Endodermal cell (in vitro differentiated cells): ENCODE measurements around the gene HIP1R. TPM values are rescaled to one million over a fixed set of nuclear protein-coding genes. Genes with fewer than 3 reads are reported as not detected.

ENCODE experiments used
- DNase-seq: peaks from one replicate; pipeline ENCODE4 v3.0.0-alpha.2; 2017
- H3K27ac ChIP-seq: 2 replicates; pipeline ENCODE4 v1.5.1; 2013; ENCODE audit warnings: mild to moderate bottlenecking, low read depth, low read length, moderate library complexity
- H3K27me3 ChIP-seq: 2 replicates; pipeline ENCODE4 v1.6.1; 2013; ENCODE audit warnings: mild to moderate bottlenecking, low read length, moderate library complexity; ENCODE audit not compliant: insufficient read depth, control insufficient read depth, poor library complexity, severe bottlenecking
- H3K36me3 ChIP-seq: 2 replicates; pipeline ENCODE4 v1.7.0; 2013; ENCODE audit warnings: mild to moderate bottlenecking, low read length, moderate library complexity; ENCODE audit not compliant: control insufficient read depth, insufficient read depth
- H3K4me1 ChIP-seq: one replicate; pipeline ENCODE4 v1.7.0; 2013; ENCODE audit warnings: low read length; ENCODE audit not compliant: control insufficient read depth, insufficient read depth
- H3K4me3 ChIP-seq: 2 replicates; pipeline ENCODE4 v1.5.1; 2013; ENCODE audit warnings: mild to moderate bottlenecking, low read length, moderate library complexity
- H3K9ac ChIP-seq: 2 replicates; pipeline ENCODE4 v1.6.1; 2013; ENCODE audit warnings: mild to moderate bottlenecking, low read length, moderate library complexity; ENCODE audit not compliant: poor library complexity, severe bottlenecking; ENCODE audit errors: extremely low read depth
- H3K9me3 ChIP-seq: 2 replicates; pipeline ENCODE4 v1.6.1; 2013; ENCODE audit warnings: mild to moderate bottlenecking, low read length, moderate library complexity; ENCODE audit not compliant: control insufficient read depth
- H3K27ac Mint-ChIP-seq: 2 replicates; pipeline ENCODE4 v1.8.0; 2020; ENCODE audit warnings: mixed read lengths
- H3K27me3 Mint-ChIP-seq: 2 replicates; pipeline ENCODE4 v1.8.0; 2021; ENCODE audit warnings: mild to moderate bottlenecking, mixed read lengths; ENCODE audit not compliant: insufficient read depth
- H3K36me3 Mint-ChIP-seq: 2 replicates; pipeline ENCODE4 v1.8.0; 2020; ENCODE audit warnings: low read depth, mixed read lengths
- H3K4me1 Mint-ChIP-seq: 2 replicates; pipeline ENCODE4 v1.8.0; 2020; ENCODE audit warnings: mixed read lengths
- H3K4me3 Mint-ChIP-seq: 2 replicates; pipeline ENCODE4 v1.8.0; 2020; ENCODE audit warnings: mild to moderate bottlenecking, moderate library complexity, mixed read lengths
- H3K9me3 Mint-ChIP-seq: 2 replicates; pipeline ENCODE4 v1.8.0; 2020; ENCODE audit warnings: mild to moderate bottlenecking, mixed read lengths
- CTCF ChIP-seq: fragments of 200-600 bp; sonication (generic); conservative IDR thresholded peaks from 2 replicates; pipeline ENCODE4 v1.5.0; 2021; ENCODE audit warnings: antibody characterized with exemption, mild to moderate bottlenecking
- WGBS, 2 experiments: methylation state at CpG; one replicate each; pipeline versions ENCODE4 v1.1.5 to v1.1.7; 2013; ENCODE audit warnings: missing lambda C conversion rate in 2 of 2, mixed read lengths in 1 of 2; ENCODE audit not compliant: insufficient coverage in 1 of 2, insufficient read length in 1 of 2; 5-methylcytosine and 5-hydroxymethylcytosine counted together
- total RNA-seq, 2 donors: library from RNA; stranded (reverse); fragmentation: NEBNext Ultra II Directional in 1 of 2; extraction: Animal tissue kit (Norgen Biotek cat#: 25700) in 1 of 2; gene quantifications; 2 replicates in 1 of 2; 3 replicates in 1 of 2; pipeline ENCODE4 v1.2.1, GENCODE V29; 2021

HIP1R gene
- total RNA-seq, 2 donors from 2014 or later, result 24.5 to 24.9 TPM

GRCh38 chr12:122838841-122839240 lies 3.6 kb downstream of the HIP1R start:
- TF ChIP-seq CTCF, result no peak
- Mint-ChIP-seq H3K27ac (no peak overlapping the region), H3K36me3 (no peaks in the 10 kb centered on the region), H3K9me3 (no peaks in the 10 kb centered on the region), H3K4me1 (peaks cover 22% of the 10 kb centered on the region), H3K27me3 (peaks cover 30% of the 10 kb centered on the region), H3K4me3 (no peak overlapping the region)
- H3K4me1 ChIP-seq, result peaks cover 3% of the 10 kb centered on the region
- H3K9ac ChIP-seq, result no peak overlapping the region
- no peaks in the 10 kb centered on the region for H3K9me3 ChIP-seq
- no peak overlapping the region for H3K27ac ChIP-seq
- 93 to 95% methylated on average over 4 to 5 of the region's 5 CpGs for WGBS, 2 experiments
- no peak for DNase-seq
- no peaks in the 10 kb centered on the region for H3K36me3 ChIP-seq
- no peak overlapping the region for H3K4me3 ChIP-seq
- peaks cover 16% of the 10 kb centered on the region for H3K27me3 ChIP-seq

- TF ChIP-seq CTCF, result no peak
- no peaks in the 10 kb centered on the region for H3K36me3 ChIP-seq
- Mint-ChIP-seq H3K27ac (peak overlapping the region; percentile 74), H3K4me3 (no peak overlapping the region), H3K4me1 (peaks cover 18% of the 10 kb centered on the region), H3K9me3 (no peaks in the 10 kb centered on the region), H3K27me3 (peaks cover 26% of the 10 kb centered on the region), H3K36me3 (no peaks in the 10 kb centered on the region)
- H3K4me1 ChIP-seq, result peaks cover 3% of the 10 kb centered on the region
- H3K9ac ChIP-seq, result no peak overlapping the region
- peaks cover 16% of the 10 kb centered on the region for H3K27me3 ChIP-seq
- H3K27ac ChIP-seq, result no peak overlapping the region
- WGBS, 2 experiments, result 92 to 94% methylated on average over 15 to 18 of the region's 18 CpGs
- H3K4me3 ChIP-seq, result no peak overlapping the region
- H3K9me3 ChIP-seq, result no peaks in the 10 kb centered on the region
- DNase-seq, result no peak
Measured at GRCh38 chr12:122839907-122840554, 4.8 kb downstream of the HIP1R start.

GRCh38 chr12:122840580-122841513 lies 5.6 kb downstream of the HIP1R start:
- H3K9ac ChIP-seq, result no peak overlapping the region
- H3K4me1 ChIP-seq, result peaks cover 3% of the 10 kb centered on the region
- Mint-ChIP-seq H3K4me1 (peaks cover 18% of the 10 kb centered on the region), H3K4me3 (no peak overlapping the region), H3K36me3 (no peaks in the 10 kb centered on the region), H3K9me3 (no peaks in the 10 kb centered on the region), H3K27ac (peak overlapping the region; percentile 74), H3K27me3 (peaks cover 26% of the 10 kb centered on the region)
- DNase-seq, result peak; percentile 51
- H3K36me3 ChIP-seq, result no peaks in the 10 kb centered on the region
- TF ChIP-seq CTCF, result no peak
- peaks cover 16% of the 10 kb centered on the region for H3K27me3 ChIP-seq
- H3K4me3 ChIP-seq, result no peak overlapping the region
- H3K9me3 ChIP-seq, result no peaks in the 10 kb centered on the region
- H3K27ac ChIP-seq, result no peak overlapping the region
- WGBS, 2 experiments, result 92 to 93% methylated on average over 20 to 26 of the region's 26 CpGs
